ENCODE results near the gene DPF1.
"Not testable (repeated sequence)": the region's sequence is repeated elsewhere in the genome, so short reads cannot be mapped to it uniquely, and the experiment has no call there.

Gene DPF1

DNA sequence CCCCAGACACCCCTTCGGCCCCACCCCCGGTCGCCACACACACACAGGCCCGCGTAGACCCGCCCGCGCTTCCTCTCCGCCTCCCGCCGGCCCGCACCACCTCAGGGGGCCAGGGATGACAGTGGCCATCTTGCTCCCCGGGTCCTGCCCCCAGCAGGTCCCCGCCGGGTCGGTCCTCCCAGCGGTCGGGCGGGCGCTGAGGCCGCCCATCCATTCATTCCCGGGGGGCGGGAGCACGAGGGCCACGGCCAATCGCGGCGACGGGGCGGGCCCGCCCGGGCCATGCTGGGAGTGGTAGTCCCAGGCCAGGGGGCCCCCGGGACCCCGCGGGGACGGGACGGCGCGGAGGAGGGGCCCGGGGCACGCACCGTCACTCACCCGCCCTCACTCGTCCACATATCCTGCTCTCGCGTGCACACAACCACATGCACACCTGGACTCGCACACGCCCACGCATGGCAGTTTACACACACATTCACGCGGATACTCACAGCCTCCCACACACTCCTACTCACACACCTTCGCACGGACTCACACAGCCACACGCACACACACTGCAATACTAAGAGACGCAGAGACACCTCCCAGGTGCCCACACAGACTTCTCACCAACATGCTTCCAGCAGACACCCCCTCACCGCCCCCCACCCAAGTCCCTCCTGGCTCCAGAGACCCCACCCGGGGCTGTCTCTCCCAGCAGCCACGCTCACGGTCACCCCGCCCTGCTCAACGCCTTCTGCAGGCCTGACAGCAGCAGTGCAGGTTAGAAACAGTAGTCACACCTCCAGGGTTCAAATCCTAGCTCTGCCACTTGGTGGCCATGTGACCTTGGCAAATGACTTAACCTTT lies at the start of gene DPF1:
Gene DPF1 (minus strand): TSS at position 209 of the 849 bp plus-strand sequence. CDS start 80 bp downstream, at position 129.
- peak; percentile 72 for DNase-seq (ENCODE audit: low read depth)

DNA sequence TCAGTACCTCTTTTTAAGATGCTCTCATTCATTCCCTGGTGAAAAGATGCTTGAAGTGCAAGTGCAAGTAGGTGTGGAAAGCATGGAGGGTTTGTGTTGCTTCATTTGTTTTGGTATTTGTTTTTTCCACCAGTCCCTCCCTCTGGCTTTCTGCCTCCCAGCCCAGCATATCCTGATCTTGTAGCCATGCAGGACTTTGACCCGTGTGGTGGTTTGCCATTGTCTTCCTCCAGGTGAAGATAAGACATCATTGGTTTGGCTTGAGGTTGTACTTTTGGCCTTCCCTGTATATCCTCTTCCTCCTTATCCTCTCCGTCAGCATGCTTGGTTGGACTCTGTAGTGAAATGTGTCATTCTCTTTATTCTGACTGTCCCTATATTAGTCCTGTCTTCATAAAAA lies 49.5 kb upstream of the DPF1 start:
- DNase-seq (ENCODE audit: low read depth) = no peak

GRCh38 chr19:38270587-38271167 lies 46.7 kb upstream of the DPF1 start:
- DNase-seq (ENCODE audit: low read depth) = no peak

- no peak for DNase-seq (ENCODE audit: low read depth)
Measured at GRCh38 chr19:38268539-38268938, 44.5 kb upstream of the DPF1 start.

DNA sequence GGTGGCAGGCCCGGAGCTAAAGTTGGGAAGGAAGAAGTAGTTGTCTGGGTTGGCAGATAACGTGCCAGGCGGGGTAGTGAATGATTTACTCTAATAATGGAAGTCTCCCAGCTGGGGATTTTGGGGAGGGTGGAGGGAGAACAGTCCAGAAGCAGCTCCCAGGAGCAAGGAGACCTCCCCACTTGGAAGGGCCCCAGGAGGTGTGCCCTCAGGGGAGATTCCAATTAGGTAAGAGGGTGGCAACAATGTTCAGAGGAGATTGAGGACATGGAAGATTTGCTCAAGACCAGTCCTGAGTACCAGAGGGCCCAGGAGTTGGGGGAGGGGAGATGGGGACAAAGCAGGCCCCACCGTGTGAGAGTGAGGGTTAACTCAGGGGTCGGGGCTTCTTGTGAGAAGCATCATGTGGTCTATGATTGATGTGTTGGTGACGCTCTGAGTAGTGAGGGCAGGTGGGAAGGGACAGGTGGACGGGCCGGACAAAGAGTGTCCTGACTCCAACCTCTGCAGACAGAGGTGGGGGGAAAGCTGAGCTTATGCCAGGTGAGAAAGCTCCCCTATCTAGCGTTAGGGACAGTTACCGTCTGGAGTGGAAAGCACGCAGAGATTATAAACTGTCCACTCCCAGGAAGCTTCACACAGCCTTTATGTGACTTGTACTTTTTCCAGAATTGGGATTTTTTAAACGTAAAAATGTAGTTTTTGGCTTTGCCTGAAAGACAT lies 43.9 kb upstream of the DPF1 start:
- no peak for DNase-seq (ENCODE audit: low read depth)

DNA sequence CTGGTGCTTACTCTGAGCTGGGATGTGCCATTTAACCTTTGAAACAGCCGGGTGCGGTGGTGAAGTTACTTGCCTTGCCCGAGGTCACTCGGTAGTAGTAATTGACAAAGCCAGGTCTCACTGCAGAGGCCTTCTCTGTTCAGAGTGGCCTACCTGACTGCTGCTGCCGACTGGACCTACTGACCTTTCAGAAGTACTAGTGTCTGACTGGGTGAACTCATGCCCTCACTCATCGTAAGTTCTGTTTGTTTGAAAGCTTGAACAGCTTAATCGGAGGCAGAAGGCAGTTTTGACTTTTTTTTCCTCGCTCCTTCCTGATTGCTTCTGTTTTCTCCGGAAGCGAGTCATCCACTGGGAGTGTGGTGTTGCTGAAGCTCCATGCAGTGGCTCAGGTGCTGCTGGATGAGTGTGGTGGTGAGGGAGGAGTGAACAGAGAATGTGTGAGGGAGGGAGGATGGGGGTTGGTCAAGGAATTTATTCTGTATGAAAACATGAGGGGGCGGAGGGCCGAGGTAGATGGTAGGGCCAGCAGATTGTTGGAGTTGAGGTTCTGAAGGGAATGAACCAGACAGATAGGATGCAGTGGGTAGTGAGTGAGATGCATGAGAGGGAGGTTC lies 43.1 kb upstream of the DPF1 start:
- no peak for DNase-seq (ENCODE audit: low read depth)

DNA sequence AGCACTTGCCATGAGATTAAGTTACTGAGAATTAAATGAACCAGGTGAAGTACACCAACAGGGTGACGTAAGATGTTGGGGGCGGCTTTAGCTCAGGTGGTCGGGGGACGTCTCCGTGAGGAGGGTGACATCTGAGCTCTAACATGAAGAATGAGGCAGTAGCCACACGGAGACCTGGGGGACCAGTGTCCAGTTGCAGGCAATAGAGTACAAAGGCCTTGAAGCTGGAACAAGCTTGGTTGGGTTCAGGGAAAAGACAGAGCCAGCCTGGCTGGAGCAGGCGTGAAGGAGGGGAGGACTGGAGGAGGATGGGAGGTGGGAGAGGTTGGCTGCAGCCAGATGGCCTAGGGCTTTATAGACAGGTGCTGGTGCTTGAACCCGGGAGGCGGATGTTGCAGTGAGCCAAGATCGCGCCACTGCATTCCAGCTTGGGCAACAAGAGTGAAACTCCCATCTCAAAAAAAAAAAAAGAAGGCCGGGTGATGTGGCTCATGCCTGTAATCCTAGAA lies 42.0 kb upstream of the DPF1 start:
- DNase-seq (ENCODE audit: low read depth) = no peak

GRCh38 chr19:38265213-38265861 lies 41.3 kb upstream of the DPF1 start:
- DNase-seq (ENCODE audit: low read depth) = no peak

DNA sequence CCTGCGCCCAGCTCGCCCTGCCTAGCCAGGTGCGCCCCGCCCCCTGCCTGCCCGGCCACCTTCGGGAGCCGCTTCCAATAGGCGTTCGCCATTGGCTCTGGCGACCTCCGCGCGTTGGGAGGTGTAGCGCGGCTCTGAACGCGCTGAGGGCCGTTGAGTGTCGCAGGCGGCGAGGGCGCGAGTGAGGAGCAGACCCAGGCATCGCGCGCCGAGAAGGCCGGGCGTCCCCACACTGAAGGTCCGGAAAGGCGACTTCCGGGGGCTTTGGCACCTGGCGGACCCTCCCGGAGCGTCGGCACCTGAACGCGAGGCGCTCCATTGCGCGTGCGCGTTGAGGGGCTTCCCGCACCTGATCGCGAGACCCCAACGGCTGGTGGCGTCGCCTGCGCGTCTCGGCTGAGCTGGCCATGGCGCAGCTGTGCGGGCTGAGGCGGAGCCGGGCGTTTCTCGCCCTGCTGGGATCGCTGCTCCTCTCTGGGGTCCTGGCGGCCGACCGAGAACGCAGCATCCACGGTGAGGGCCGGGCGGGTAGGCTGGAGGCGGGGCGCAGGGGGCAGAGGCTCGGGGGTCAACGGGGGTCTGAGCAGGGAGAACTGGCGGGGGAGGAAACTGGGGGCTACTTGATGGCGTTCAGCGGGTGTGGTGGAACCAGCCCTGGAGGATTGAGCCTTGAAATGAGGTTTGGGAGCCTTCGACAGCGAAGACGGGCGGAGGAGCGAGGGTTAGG lies 40.6 kb upstream of the DPF1 start, which contains the start of gene SPINT2:
Gene SPINT2 (plus strand): TSS at position 88 of the 727 bp plus-strand sequence. CDS start 320 bp downstream, at position 408.
- DNase-seq (ENCODE audit: low read depth) = no peak

DNA sequence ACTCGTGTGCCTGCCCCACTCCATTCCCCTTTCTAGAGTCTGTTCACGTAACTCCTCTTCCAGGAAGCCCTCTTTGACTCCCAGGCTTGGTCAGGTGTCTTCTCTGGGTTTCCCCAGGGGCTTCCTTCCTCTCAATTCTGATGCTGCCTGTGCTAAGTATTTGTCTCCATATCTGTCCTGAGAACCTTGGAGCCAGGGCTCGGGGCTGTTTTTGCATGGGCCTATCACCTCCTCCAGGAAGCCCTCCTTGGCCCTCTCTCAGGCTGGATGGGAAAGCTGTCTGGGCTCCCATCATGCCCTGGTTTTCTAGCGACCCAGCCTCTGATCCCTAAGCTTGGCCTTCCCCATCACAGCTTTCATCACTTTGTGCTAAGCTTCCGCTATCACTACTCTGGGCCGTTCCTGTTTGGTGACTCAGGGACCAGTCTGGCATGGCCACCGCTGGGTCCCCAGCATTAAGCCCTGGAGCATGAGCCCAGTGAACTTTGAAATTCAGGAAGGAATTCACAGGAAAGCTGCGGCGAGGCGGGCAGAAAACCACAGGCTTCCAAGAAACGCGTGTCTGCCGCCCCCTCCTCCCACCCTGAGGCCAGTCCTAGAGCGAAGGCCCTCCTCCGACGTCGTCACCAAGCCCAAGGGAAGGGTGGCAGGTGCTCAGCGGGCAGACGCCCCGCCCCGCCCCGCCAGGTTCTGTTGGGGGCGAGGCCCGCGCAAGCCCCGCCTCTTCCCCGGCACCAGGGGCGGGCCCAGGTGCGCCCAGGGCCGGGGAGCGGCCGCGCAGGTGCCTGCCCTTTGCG lies 39.9 kb upstream of the DPF1 start:
- DNase-seq (ENCODE audit: low read depth) = no peak

- no peak for DNase-seq (ENCODE audit: low read depth)
Measured at GRCh38 chr19:38262585-38263268, 38.7 kb upstream of the DPF1 start.

DNA sequence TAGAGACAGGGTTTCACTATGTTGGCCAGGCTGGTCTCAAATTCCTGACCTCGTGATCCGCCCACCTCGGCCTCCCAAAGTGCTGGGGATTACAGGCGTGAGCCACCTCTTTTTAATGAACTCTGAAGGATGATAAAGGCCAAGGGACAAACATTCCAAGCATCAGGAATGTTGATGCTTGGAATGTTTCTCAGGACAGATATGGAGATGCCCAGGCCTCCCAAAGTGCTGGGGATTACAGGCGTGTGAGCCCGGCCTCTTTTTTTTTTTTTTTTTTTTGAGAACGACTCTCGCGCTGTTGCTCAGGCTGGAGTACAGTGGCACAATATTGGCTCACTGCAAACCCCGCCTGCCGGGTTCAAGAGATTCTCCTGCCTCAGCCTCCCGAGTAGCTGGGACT lies 37.9 kb upstream of the DPF1 start:
- DNase-seq (ENCODE audit: low read depth) = not testable (repeated sequence)

DNA sequence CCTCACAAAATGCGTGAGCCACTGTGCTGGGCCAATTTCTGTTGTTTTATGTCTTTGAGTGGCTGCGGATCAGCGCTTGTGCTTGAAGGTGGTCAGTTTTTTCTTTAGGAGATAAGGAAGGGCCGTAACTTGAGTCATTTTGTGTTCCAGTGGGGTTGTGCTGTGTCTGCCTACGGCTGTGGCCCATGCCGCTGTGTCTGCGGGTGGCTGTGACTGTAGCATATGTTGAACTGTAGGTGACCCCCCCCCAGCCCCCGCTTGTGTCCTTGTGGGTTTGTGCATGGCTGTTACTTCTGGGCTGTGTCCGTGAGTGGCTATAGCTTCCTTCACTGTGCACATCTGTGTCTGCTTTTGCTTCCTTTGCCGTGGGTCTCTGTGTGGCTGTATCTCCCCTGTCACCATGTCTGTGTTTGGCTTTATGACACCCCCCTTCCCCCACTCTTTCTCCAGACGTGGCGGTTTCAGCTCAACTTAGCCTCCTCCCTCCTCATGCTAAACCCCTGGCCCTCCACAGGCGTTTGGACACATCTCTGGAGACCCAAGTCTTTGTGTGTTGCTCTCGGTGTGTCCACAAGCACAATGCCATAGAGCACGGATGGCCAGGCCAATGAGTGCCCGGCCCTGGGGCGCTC lies 31.5 kb upstream of the DPF1 start:
- DNase-seq (ENCODE audit: low read depth) = no peak

GRCh38 chr19:38253788-38254187 lies 29.8 kb upstream of the DPF1 start:
- no peak for DNase-seq (ENCODE audit: low read depth)

GRCh38 chr19:38252941-38253691 lies 29.1 kb upstream of the DPF1 start:
- no peak for DNase-seq (ENCODE audit: low read depth)

GRCh38 chr19:38252385-38252784 lies 28.4 kb upstream of the DPF1 start:
- DNase-seq (ENCODE audit: low read depth) = no peak

DNA sequence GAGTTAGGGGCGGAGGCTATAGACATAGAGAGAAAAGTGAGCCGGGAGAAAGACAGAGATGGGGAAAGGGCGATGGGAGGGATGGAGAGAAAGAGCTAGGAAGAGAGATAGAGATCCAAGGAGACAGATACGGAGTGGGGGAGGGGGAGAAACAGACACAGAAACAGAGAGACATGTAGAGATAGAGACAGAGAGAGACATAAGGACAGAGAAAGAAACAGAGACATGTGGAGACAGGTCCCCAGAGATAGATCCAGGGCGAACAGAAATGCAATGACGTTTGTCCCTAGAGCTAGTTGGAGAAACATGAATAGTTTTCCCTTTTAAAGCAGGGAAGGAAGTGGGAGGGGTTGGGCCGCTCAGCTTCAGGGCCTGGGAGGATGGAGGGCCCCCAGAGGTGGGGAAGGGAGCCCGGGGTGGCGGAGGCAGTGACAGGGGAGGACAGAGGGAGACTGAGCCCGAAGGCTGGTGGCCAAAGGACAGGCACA lies 27.6 kb upstream of the DPF1 start:
- no peak for DNase-seq (ENCODE audit: low read depth)
